ENCODE data around the gene ENPP7.

ENPP7 gene

GRCh38 chr17:79732254-79732653 lies 1.5 kb downstream of the ENPP7 start:
- no peak for DNase-seq (ENCODE audit: low spot score)

- DNase-seq (ENCODE audit: low spot score) = no peak
These were observed 2.3 kb downstream of the ENPP7 start for GRCh38 chr17:79732804-79733691.

DNA sequence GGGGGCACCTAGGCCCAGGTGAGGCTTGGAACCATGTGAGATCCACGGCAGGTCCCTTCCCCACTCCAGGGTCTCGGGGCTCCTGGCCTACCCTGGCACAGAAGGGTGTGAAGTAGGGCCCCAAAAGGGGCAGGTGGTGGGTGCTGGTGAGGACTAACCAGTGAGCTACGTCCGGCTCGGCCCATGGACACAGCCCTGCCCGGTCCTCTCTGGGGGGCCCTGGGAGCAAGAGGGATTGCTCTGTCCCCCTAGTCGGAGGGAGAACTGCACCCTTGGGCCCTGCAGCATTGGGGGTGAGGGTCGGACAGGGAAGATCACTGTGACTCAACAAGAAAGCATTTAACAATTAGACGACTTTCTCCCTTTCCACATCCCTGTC lies 2.9 kb downstream of the ENPP7 start:
- no peak for DNase-seq (ENCODE audit: low spot score)

DNA sequence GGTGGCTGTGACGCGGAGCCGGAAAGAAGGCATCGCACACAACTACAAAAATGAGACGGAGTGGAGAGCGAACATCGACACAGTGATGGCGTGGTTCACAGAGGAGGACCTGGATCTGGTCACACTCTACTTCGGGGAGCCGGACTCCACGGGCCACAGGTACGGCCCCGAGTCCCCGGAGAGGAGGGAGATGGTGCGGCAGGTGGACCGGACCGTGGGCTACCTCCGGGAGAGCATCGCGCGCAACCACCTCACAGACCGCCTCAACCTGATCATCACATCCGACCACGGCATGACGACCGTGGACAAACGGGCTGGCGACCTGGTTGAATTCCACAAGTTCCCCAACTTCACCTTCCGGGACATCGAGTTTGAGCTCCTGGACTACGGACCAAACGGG lies 4.4 kb downstream of the ENPP7 start:
- no peak for DNase-seq (ENCODE audit: low spot score)

- no peak for DNase-seq (ENCODE audit: low spot score)
These were observed 6.5 kb downstream of the ENPP7 start for GRCh38 chr17:79737046-79737921.

DNA sequence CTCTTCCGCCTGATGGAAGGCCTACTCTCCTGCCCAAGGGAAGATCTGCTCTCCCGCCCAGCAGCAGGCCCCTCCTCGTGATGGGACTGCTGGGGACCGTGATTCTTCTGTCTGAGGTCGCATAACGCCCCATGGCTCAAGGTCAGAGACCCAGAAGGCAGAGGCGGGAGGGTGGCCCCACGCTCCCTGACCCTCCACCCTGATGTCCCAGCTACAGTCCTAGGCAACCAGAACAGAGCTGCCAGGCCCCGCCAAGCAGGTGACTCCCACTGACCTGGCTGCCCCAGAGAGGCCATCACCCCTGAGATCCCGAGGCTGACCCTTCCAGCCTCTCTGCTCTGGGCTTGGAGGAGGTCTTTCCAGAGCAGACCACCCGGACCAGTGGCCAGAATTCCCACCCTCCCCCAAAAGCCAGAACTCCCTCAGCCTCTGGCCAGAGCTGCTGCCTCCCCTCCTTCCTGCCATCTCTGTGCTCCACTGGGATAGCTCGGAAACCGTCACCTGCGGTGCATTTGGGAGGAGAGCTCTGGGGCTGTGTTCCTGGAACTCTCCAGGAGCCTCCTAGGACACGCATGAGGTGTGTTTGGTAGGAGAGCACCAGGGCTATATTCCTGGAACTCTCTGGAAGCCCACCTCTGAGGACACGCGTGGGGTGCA lies 7.3 kb downstream of the ENPP7 start:
- no peak for DNase-seq (ENCODE audit: low spot score)

GRCh38 chr17:79738643-79739042 lies 7.9 kb downstream of the ENPP7 start:
- DNase-seq (ENCODE audit: low spot score) = no peak

GRCh38 chr17:79739148-79740062 lies 8.7 kb downstream of the ENPP7 start:
- no peak for DNase-seq (ENCODE audit: low spot score)

DNA sequence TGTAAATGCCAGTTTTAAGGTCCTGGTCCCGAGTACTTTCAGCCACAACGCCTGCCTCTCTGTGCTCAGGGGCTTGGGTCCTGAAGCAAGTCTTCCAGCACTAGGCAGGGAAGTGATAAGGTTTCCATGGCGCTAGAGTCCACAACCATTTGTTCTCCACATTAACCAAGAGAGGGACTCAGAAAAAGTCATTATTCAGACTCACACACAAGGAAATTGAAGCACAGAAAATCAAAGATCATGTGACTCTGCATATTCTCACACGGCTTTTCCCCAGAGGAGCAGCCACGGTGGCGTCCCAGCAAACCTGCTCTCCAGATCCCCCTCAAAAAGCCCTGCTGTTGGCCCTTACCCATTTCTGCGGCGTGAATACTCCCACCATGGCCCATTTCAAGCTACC lies 9.7 kb downstream of the ENPP7 start:
- DNase-seq (ENCODE audit: low spot score) = no peak

DNA sequence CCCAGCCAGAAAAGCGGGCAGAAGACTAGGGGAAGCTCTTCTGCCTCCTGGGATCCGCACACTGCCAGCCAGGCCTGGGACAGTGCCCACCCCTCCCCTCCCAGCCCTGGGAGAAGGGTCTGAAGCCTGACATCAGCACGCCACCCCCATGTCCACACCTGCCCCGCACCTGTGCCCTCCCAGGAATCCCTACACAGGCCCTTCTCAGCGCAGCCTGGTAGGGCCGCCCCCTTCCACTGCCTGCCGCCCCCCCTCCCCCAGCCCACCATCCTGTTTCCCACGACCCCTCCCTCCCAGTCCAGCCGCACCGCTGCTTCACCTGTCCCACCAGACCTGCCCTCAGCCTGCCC lies 10.6 kb downstream of the ENPP7 start:
- DNase-seq (ENCODE audit: low spot score) = no peak

DNA sequence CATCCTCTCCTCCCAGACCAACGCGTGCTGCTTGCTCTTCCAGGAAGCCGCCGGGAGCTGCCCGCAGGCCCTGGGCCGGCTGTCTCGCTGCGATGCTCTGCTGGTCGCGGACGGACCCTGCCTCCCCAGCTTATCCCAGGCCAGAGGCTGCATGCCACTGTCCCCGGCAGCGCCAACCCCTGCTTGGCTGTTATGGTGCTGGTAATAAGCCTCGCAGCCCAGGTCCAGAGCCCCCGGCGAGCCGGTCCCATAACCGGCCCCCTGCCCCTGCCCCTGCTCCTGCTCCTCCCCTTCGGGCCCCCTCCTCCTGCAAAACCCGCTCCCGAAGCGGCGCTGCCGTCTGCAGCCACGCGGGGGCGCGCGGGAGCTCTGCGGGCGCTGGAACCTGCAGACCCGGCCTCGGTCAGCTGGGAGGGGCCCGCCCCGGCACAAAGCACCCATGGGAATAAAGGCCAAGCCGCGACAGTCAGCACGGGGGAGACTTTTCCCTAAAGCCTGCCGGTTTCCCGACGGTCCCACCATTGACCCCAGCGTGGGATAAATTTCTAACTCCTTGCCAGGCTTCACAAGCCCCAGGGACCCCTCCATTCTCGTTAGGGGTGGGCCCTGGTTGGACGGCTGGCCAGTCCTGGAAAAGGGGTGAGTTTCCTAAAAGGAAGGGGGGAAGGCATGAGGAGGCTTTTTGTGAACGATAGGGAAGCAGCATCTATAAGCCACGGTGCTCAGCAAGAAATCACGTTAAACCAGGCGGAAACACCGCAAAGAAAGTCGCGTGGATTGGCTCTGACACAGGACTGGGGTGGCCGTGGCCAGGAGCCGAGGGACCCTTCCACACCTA lies 11.2 kb downstream of the ENPP7 start:
- DNase-seq (ENCODE audit: low spot score) = peak; percentile 83

GRCh38 chr17:79742589-79742918 lies 11.8 kb downstream of the ENPP7 start:
- DNase-seq (ENCODE audit: low spot score) = no peak

- DNase-seq (ENCODE audit: low spot score) = no peak
These were observed 12.3 kb downstream of the ENPP7 start for GRCh38 chr17:79742951-79743476.

DNA sequence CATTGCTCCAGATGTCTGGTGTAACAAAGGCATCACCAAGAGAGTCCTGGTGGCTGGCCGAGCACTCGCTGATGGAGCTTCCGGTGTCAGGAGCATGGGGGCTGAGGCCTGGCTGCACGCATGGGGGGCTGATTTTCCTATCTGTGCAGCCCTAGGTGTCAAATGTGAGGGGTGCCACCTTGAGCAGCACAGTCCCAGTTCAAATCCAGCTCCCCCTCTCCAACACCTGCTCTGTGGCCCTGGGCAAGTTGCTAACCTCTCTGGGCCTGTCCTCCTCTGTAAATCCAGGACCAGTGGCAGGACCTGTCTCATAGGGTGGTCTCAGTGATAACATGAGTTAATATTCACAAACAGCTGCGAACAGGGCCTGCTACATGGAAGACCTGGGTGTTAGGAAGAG lies 12.9 kb downstream of the ENPP7 start:
- no peak for DNase-seq (ENCODE audit: low spot score)

DNA sequence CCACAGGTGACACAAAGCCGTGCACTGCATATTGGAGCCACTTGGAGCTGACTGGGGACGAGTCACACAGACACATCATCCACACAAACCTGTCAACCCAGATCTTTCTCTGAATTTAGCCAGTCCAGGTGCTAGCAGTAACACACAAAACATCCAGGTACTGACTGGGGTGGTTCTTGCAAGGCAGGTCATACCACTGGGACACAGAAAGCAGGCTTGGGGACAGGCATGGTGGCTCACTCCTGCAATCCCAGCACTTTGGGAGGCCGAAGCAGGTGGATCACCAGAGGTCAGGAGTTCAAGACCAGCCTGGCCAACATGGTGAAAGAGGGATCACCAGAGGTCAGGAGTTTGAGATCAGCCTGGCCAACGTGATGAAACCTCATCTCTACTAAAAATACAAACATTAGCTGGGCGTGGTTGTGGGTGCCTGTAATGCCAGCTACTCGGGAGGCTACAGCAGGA lies 14.9 kb downstream of the ENPP7 start:
- no peak for DNase-seq (ENCODE audit: low spot score)

- no peak for DNase-seq (ENCODE audit: low spot score)
These were observed 16.3 kb downstream of the ENPP7 start for GRCh38 chr17:79746889-79747507.

DNA sequence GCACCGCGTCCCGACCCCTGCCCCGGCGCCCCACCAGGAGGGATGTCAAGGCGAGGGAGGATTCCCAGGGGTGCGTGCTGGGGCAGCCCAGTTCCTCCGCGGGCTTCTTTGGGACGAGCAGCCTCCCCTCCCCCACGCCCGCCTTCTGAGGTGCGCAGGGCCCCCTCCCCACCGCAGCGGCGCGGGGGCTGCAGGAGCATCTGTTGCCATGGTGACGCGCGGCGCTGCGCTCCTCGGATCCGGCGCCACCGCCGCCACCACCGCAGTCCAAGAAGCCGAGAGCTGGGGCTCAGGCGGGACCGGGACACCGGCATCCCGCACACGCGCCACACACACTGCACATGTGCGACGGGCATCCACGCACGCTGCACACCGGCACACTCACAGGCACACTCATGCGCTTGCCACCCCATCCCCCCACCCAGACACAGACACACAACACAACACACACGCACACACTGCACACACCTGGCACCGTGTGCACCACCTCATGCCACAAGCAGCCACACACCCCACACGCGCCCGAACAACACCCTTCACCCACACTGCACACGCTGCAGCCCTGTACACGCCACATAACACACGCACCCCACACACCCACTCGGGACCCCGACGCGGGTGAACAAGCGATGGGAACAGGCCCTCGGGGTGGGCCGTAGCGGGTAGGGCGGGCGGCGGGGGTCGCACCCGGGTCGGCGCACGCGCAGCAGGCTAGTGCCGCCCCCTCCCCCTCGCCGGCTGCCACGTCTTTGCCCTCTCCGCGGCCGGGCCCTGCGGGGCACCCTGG lies 17.0 kb downstream of the ENPP7 start:
- DNase-seq (ENCODE audit: low spot score) = peak; percentile 57

- DNase-seq (ENCODE audit: low spot score) = no peak
These were observed 17.8 kb downstream of the ENPP7 start for GRCh38 chr17:79748295-79749099.

Data from SK-N-DZ (cell line).